GM12892 (cell line): ENCODE measurements around the gene SNX13.

Source experiments
- DNase-seq: peaks from one replicate; pipeline ENCODE4 v3.0.0; 2011; ENCODE audit not compliant: insufficient read length
- FAIRE-seq: peaks from 2 replicates; lab custom pipeline; 2011; peaks lifted over from hg19 to GRCh38; lab: Jason Lieb, UNC
- POLR2A ChIP-seq: IDR thresholded peaks from 2 replicates; pipeline ENCODE4 v1.6.1; 2011; ENCODE audit warnings: low read depth, low read length, control low read depth
- POLR2AphosphoS5 ChIP-seq: IDR thresholded peaks from 2 replicates; pipeline ENCODE4 v1.6.1; 2011; ENCODE audit warnings: low read depth, low read length, control low read depth
- TAF1 ChIP-seq: IDR thresholded peaks from 2 replicates; pipeline ENCODE4 v1.6.1; 2011; ENCODE audit warnings: low read depth, mild to moderate bottlenecking, control low read depth, low read length, borderline replicate concordance

Gene SNX13

DNA sequence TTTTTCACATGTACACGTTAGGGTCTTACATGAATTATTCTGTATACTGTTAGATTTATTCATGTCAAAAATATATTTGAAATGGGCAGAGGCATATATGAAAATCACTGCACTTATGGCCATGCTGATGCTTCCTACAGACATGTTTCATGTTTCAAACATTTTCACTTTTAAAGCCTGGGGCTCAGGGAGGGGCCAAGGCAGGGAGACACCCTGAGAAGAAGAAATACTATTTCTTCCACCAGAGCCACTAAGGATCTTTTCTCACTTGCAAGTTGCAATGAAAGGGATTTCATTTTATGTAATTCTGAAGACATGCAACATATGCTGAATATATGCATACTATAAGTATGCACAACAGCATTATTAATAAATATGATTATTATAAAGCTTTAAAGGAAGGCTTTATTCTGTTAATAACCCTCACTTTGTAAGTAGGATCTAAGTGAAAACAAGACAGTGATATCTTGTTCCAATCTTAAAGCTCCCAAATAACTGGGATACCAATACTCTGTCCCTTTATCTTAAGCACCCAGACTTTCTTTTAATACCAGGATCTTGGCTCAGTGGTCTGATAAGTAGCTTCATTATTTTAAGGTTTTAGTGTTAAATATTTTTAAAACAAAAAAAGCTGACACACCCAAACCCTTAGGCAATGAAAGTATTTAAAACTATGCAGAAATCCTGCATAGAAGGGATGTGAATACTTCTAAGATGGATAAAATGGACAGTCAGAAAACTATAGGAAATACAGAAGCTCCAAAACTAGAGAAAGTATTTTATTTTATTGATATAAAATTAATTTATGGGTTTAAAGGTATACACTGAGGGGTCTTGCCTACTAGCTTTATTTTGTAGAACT lies 148.0 kb downstream of the SNX13 start:
- DNase-seq, result no peak

DNA sequence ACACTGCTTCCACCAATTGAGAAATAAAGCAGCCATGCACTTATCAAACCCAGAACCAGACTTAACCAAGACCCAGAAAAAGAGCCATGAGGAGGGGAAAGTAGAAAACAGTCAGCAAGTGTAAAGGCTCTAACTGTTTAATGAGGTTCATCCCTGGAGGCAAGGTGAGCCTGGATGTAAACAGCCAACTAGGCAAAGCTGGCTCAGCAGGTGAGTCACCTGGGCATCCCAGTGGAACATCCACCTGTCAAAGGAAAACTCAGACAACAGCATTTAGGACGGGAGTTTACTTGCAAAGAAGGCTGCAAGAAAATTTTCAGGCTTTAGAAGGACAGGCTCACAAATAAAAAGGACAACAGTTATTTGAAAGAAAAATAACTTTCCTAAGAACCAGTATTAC lies 153.0 kb downstream of the SNX13 start:
- DNase-seq, result no peak
- TF ChIP-seq POLR2A, result no peak
- no peak for TF ChIP-seq TAF1
- TF ChIP-seq POLR2AphosphoS5, result no peak
- FAIRE-seq, result no peak

More for the DNA sequence above, 148.0 kb downstream of the SNX13 start:
- no peak for TF ChIP-seq POLR2A
- TF ChIP-seq TAF1, result no peak
- no peak for TF ChIP-seq POLR2AphosphoS5
- FAIRE-seq, result no peak

DNA sequence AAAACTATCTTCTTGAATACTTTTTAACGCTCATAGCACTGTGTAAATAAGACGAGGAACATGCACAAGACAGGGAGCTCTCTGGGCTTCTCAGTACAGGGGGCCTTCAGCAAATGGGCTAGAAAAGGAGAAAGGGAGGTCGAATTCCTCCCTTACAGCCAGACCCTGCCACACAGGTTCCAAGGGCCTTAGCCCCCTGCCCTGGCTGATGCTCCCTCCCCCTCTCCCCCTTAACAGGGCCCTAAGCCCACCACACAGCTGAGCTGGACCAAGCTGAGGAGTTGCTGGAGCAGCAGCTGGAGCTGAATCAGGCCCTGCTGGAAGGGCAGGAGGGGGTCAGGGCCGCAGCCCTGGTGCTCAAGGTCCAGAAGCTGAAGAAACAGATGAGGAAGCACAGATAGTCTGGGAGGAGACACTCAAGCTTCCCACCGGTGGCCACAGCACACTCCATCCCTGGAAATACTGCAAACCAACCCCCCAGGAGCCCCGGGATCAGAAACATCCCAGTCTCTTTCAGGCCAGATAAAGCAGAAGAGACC lies 153.9 kb downstream of the SNX13 start:
- TF ChIP-seq POLR2AphosphoS5 (no peak), TAF1 (no peak), POLR2A (no peak)
- DNase-seq, result no peak
- no peak for FAIRE-seq

DNA sequence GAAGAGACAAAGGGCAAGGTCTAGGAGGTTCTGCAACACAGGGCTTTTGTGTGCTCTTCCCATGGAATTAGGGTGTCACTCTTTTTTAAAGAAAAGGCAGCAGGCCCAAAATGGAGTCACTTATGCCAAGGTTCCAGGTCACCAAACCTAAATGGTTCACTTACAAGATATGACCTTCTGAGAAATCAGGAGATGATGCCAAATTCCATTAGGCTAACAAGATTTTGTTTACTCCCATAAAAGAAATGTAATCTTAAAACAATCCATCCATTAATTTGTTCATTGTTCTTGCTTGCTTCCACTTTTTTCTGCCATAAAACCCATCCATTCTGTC lies 158.1 kb downstream of the SNX13 start:
- no peak for FAIRE-seq
- TF ChIP-seq TAF1 (no peak), POLR2A (no peak), POLR2AphosphoS5 (no peak)
- DNase-seq, result no peak

DNA sequence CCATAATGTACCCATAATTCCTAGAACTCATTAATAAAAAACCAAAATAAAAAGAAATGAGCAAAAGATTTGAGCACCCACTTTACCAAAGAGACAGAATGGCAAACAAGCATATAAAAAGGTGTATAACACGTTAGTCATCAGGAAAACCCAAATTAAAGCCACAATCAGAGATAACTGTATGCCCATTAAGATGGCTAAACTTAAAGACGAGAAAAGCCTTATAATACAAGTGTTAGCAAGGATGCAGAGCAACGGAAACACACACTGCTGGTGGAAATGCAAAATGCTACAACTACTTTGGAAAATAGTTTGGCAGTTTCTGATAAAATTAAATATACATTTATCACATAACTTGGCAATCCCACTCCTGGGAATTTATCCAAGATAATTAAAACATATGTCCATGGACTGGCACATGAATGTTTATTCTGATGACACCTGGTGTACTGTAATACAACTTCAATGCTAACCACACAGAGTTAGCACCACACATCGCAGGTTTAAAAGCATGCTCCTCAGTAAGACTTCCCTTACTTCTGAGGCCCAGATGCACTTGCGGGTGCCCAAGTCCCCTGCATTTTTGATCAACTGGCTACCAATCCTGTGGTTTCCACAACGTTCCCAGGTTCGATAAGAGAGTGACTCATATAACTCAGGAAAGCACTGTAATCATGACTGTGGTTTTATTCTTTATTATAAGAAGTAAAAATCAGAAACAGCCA lies 158.6 kb downstream of the SNX13 start:
- TF ChIP-seq POLR2A (no peak), POLR2AphosphoS5 (no peak), TAF1 (no peak)
- DNase-seq (no peak), FAIRE-seq (no peak)

DNA sequence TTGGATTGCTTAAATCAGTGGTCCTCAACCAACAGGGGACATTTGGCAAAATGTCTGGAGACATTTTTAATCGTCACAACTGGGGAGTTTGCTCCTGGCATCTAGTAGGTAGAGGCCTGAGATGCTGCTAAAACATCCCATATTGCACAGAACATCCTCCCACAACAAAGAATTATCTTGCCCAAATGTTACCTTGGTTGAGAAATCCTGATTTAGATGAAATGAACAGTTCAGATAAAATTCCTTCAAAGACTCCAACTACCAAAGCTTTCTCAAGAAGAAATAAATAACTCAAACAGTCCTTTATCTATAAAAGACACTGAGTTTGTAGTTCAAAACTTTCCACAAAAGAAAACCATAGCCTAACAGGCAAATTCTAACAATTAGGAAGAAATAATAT lies 160.9 kb downstream of the SNX13 start:
- TF ChIP-seq POLR2A, result no peak
- no peak for TF ChIP-seq TAF1
- FAIRE-seq (no peak), DNase-seq (no peak)

DNA sequence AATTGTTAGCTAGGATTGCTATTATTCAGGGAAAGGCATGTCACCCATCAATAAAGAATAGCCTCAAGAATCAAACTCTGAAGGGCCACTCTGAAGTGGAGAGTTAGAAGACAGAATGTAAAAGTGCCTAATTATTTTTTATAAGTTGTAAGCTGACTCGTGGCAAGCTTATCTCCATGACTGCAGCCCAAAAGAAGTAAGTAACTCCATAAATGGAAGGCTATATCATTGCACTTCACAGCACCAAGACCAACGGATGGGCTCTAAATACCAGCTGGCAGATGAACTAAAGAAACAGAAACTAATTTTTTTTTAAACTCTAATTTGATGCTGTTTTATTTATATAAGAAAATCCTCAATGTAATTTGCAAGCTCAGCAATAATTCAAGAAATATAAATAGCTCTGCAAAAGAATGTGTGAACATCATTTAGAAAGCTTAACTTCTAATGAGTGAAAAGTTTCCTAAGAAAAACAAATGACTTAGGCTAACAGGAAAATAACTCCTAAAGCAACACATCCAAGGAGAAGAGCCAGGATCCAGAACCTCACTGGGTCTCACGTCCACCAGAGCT lies 165.5 kb downstream of the SNX13 start:
- DNase-seq, result no peak
- TF ChIP-seq POLR2A (no peak), POLR2AphosphoS5 (no peak), TAF1 (no peak)
- no peak for FAIRE-seq

DNA sequence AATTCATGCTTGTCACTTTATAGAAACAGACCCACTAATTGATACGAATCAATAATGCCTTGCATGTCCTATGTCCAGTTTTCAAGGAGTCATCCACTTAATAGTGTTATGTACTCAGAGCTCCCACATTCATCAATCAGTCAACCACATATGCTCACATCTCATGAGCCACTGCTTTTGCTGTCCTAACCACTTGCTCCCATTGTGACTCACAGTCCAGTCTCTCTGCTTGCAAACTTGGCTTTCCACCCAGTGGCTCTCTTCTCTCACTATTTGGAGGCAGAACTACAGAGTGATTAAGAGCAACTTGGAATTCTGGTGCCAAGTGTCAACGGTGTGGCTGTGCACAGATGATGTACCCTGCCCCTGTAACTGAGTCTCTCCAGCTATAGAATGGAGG lies 166.0 kb downstream of the SNX13 start:
- FAIRE-seq (no peak), DNase-seq (no peak)
- no peak for TF ChIP-seq POLR2A
- no peak for TF ChIP-seq TAF1
- TF ChIP-seq POLR2AphosphoS5, result no peak

DNA sequence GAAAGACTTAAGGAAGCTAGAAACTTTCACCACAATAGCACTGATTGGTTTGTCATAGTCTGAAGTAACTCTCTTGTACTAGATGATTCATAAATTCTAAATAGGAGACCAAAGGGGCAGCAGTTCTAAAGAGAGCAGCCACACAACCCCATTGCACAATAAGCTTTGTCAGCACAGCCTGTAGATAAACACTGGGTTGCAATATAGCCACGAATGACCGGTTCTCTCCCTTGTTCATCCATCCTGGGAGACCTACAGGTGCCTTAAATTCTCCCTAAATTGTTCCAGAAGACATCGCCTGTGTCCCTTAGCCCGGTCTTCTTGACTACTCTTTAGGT lies 167.0 kb downstream of the SNX13 start:
- TF ChIP-seq POLR2AphosphoS5 (no peak), TAF1 (no peak), POLR2A (no peak)
- FAIRE-seq (peak; percentile 17), DNase-seq (no peak)

DNA sequence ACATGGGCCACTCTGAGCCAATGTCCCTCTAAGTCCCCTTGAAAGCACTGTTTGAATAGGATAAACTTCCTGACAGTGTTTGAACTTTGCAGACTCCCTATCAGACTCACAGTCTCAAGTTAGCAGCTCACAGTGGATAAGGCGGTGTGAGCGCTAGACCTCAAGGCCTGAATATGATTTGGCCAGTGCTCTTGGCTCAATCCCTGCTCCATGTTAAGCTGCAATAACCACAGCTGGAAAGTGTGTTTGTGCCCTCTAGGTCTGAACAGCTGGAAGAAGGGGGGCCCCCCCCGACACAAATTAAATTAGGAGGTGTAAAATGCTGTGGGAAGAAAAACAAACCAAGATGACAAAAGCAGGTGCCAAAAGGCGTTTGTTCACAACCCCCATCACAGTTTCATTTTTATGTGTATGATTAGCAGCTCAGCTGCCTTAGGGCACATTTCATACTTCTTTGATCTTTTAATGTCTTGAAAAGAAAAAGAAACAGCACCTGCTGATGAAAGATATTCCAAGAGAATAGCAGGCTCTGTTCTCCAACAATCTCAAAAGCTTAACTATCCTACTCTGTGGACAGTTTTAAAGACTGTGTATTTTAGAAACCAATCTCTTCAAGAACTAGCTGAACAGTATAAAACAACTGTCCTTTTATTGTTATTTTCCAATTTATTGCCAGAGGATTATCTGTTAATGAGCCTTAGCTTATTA lies 167.6 kb downstream of the SNX13 start:
- DNase-seq (no peak), FAIRE-seq (no peak)
- TF ChIP-seq POLR2A (no peak), TAF1 (no peak), POLR2AphosphoS5 (no peak)

DNA sequence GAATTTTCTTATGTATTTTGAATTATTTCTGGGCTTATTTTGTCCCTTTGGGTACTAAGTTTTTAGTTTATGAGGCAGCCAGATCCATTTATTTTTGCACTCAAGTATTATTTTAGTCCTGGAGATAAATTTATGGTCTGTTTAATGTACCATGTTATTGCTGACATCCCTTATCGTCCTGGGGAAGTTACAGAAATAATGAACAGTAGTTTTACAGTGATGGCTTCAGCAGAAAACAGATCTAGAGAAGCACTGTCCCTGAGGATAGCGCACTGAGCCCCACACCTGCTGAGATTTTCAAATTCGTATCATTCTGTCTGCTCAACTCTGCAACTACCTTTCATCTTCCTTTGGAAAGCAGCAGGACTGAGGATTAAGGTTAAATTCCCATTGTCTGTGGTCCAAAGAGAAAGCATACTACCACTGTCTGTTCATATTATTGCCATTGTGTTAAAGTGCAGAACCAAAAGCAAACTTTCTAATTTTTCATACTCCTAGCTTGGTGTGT lies 168.3 kb downstream of the SNX13 start:
- no peak for TF ChIP-seq TAF1
- TF ChIP-seq POLR2A, result no peak
- no peak for TF ChIP-seq POLR2AphosphoS5
- DNase-seq (no peak), FAIRE-seq (no peak)
